H1 (cell line): ENCODE results near the gene CHRNA5. TPM values are rescaled to one million over a fixed set of nuclear protein-coding genes. Genes with fewer than 3 reads are reported as not detected.

Source experiments
- BRCA1 ChIP-seq: IDR thresholded peaks from 2 replicates; pipeline ENCODE4 v1.6.1; 2012; ENCODE audit warnings: low read depth, low read length, improper control_type of control experiment
- CBX8 ChIP-seq: fragments of 300-800, 300-1000 bp; sonication (generic); IDR thresholded peaks from 2 replicates; pipeline ENCODE4 v1.7.1; 2016; ENCODE audit warnings: low read depth, low read length, borderline replicate concordance
- CEBPB ChIP-seq: IDR thresholded peaks from 2 replicates; pipeline ENCODE4 v1.6.1; 2012; ENCODE audit warnings: low read depth, low read length
- E2F6 ChIP-seq: IDR thresholded peaks from 2 replicates; pipeline ENCODE4 v1.6.1; 2012; ENCODE audit warnings: inconsistent platforms
- FOSL1 ChIP-seq: IDR thresholded peaks from 2 replicates; pipeline ENCODE4 v1.6.1; 2011; ENCODE audit warnings: mild to moderate bottlenecking, low read depth, low read length, moderate library complexity; ENCODE audit not compliant: insufficient read depth
- NANOG ChIP-seq: IDR thresholded peaks from 2 replicates; pipeline ENCODE4 v1.6.1; 2011; ENCODE audit warnings: low read length, low read depth, mild to moderate bottlenecking, inconsistent platforms; ENCODE audit not compliant: insufficient read depth, poor library complexity, severe bottlenecking
- RAD21 ChIP-seq, 2 experiments: IDR thresholded peaks in 1 of 2; conservative IDR thresholded peaks in 1 of 2; 2 replicates each; pipeline ENCODE4 v1.6.1; 2011; ENCODE audit warnings: low read depth in 2 of 2, low read length in 2 of 2, improper control_type of control experiment in 1 of 2, inconsistent platforms in 1 of 2, mild to moderate bottlenecking in 1 of 2, moderate library complexity in 1 of 2
- RBBP5 ChIP-seq: IDR thresholded peaks from 2 replicates; pipeline ENCODE4 v1.7.1; 2012; ENCODE audit warnings: low read depth, mild to moderate bottlenecking, inconsistent platforms, low read length, moderate library complexity, borderline replicate concordance
- SAP30 ChIP-seq: fragments of 300-600 bp; sonication (generic); IDR thresholded peaks from 2 replicates; pipeline ENCODE4 v1.7.1; 2012; ENCODE audit warnings: low read length, moderate library complexity, mild to moderate bottlenecking, inconsistent platforms; ENCODE audit not compliant: insufficient read depth, insufficient replicate concordance
- SIRT6 ChIP-seq: IDR thresholded peaks from one replicate; pipeline ENCODE4 v1.7.1; 2012; ENCODE audit warnings: low read length, inconsistent platforms
- SP4 ChIP-seq: IDR thresholded peaks from 2 replicates; pipeline ENCODE4 v1.6.1; 2012; ENCODE audit warnings: low read length, inconsistent platforms
- TEAD4 ChIP-seq: IDR thresholded peaks from 2 replicates; pipeline ENCODE4 v1.6.1; 2012; ENCODE audit warnings: low read depth, low read length, inconsistent platforms, mixed read lengths
- ZNF274 ChIP-seq: IDR thresholded peaks from 2 replicates; pipeline ENCODE4 v1.7.0; 2012; ENCODE audit warnings: low read length, borderline replicate concordance; ENCODE audit errors: extremely low read depth
- polyA plus RNA-seq, 7 experiments: library from polyadenylated mRNA; depleted of rRNA in 3 of 7; stranded (reverse) in 5 of 7; unstranded in 2 of 7; fragments of >200 nt in 5 of 7; fragments of 200-250 nt in 2 of 7; gene quantifications; 1 replicate in 5 of 7; 2 replicates in 1 of 7; 4 replicates in 1 of 7; pipeline versions ENCODE4 v1.2.1 to v1.2.3, GENCODE V29; 2011 to 2013; ENCODE audit warnings: missing spikeins in 2 of 7, mixed read lengths in 2 of 7
- total RNA-seq: library from RNA; stranded (reverse); fragmentation: NEBNext Ultra II Directional; extraction: Animal tissue kit (Norgen Biotek cat#: 25700); gene quantifications from 2 replicates; pipeline ENCODE4 v1.2.1, GENCODE V29; 2021
- TF ChIP-seq, protein P1 (sequence below), 3 experiments: IDR thresholded peaks; 1 replicate in 2 of 3; 2 replicates in 1 of 3; pipeline versions ENCODE4 v1.5.1 to v1.6.1; 2011; ENCODE audit warnings: low read length in 3 of 3, mild to moderate bottlenecking in 3 of 3, inconsistent platforms in 2 of 3, low read depth in 1 of 3, moderate library complexity in 1 of 3; ENCODE audit not compliant: insufficient read depth in 1 of 3; ENCODE audit errors: control extremely low read depth in 1 of 3
- TF ChIP-seq, protein P2 (sequence below): IDR thresholded peaks from 2 replicates; pipeline ENCODE4 v1.6.1; 2011; ENCODE audit warnings: low read depth, mild to moderate bottlenecking, low read length; ENCODE audit not compliant: insufficient read depth

Gene CHRNA5
- total and polyA plus RNA-seq, 2 of the 8 experiments (the other 6 are each of a cell fraction or from before 2014, with no cell fraction given), result 13.5 to 31.4 TPM

DNA sequence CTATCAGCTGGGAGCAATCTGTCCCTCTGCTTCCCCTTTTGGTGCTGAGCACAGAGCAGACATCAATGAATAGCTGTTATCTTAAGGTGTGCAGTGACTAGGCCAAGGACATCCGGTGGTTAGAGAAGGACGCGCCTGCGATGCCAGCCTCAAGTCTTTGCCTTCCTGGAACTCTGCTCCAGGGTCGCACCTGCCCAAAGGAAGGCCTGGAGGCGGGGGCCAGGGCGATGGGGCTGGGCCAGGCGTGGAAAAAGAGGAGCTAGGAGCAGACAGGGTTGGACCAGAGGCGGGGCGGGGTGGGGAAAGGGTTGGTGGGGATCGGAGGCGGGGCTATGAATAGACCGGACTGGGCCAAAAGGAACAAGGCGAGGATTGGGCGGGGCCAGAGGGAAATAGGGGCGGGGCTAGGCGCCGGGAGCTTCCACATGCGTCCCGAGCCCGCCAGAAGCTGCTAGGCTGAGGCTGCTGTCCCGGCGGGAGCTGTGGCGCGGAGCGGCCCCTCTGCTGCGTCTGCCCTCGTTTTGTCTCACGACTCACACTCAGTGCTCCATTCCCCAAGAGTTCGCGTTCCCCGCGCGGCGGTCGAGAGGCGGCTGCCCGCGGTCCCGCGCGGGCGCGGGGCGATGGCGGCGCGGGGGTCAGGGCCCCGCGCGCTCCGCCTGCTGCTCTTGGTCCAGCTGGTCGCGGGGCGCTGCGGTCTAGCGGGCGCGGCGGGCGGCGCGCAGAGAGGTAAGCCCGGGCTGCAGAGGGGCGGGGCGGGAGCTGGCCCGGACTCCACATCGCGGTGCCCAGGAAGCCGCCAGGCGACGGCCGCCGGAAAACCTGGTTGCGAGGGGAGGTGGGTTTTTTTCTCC, at the start of gene CHRNA5 (continued):
- TF ChIP-seq, protein P1, sequence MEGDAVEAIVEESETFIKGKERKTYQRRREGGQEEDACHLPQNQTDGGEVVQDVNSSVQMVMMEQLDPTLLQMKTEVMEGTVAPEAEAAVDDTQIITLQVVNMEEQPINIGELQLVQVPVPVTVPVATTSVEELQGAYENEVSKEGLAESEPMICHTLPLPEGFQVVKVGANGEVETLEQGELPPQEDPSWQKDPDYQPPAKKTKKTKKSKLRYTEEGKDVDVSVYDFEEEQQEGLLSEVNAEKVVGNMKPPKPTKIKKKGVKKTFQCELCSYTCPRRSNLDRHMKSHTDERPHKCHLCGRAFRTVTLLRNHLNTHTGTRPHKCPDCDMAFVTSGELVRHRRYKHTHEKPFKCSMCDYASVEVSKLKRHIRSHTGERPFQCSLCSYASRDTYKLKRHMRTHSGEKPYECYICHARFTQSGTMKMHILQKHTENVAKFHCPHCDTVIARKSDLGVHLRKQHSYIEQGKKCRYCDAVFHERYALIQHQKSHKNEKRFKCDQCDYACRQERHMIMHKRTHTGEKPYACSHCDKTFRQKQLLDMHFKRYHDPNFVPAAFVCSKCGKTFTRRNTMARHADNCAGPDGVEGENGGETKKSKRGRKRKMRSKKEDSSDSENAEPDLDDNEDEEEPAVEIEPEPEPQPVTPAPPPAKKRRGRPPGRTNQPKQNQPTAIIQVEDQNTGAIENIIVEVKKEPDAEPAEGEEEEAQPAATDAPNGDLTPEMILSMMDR (IDR thresholded peaks at IDR 0.05; ENCODE audit: control extremely low read depth in 1 of 3, insufficient read depth in 1 of 3, low read depth in 1 of 3, low read length in 3 of 3), result 0 out of 4 replicates have a peak, but pooled peaks of 1 of the 3 experiments have one; percentile 3
- TF ChIP-seq NANOG (no peak), ZNF274 (no peak), SIRT6 (no peak), SP4 (no peak), SAP30 (no peak), BRCA1 (no peak), CBX8 (no peak), TEAD4 (no peak), FOSL1 (no peak), RAD21 (IDR thresholded peaks at IDR 0.05 in 1 of 2, conservative IDR thresholded peaks at IDR 0.05 in 1 of 2; ENCODE audit: low read depth in 2 of 2, low read length in 2 of 2) (no peak), E2F6 (peak; percentile 80), RBBP5 (peak; percentile 49; the same call in 1 of the 2 replicates), CEBPB (no peak)
- TF ChIP-seq, protein P2, sequence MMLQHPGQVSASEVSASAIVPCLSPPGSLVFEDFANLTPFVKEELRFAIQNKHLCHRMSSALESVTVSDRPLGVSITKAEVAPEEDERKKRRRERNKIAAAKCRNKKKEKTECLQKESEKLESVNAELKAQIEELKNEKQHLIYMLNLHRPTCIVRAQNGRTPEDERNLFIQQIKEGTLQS, result no peak
